ENCODE data around the gene TAF11L4. TPM values are rescaled to one million over a fixed set of nuclear protein-coding genes. Genes with fewer than 3 reads are reported as not detected.
"Not testable (repeated sequence)": the region's sequence is repeated elsewhere in the genome, so short reads cannot be mapped to it uniquely, and the experiment has no call there.

The TAF11L4 gene
- total RNA-seq = not detected in 2 replicates

GRCh38 chr5:17521501-17521900, at the start of gene TAF11L4:
TSS of gene TAF11L4 (plus strand) at chr5:17521801.
- H3K4me1 ChIP-seq (ENCODE audit: insufficient read depth, low read length); H3K4me2 ChIP-seq (ENCODE audit: insufficient read depth, low read length); H3K27me3 ChIP-seq (ENCODE audit: insufficient read depth, low read length); DNase-seq (ENCODE audit: insufficient read length, low spot score, missing footprints); H3K9me3 ChIP-seq (ENCODE audit: low read depth, low read length); H3K36me3 ChIP-seq (ENCODE audit: insufficient read depth, low read length); H3K79me2 ChIP-seq (ENCODE audit: insufficient read depth, low read length); H4K20me1 ChIP-seq (ENCODE audit: insufficient read depth, low read length); H2AFZ ChIP-seq (ENCODE audit: low read length); H3K4me3 ChIP-seq (ENCODE audit: insufficient read depth, low read length); H3K27ac ChIP-seq (ENCODE audit: low read depth, low read length): not testable (repeated sequence)

GRCh38 chr5:17475064-17475463, 46.5 kb upstream of the TAF11L4 start:
- H3K4me1 ChIP-seq (ENCODE audit: insufficient read depth, low read length); H3K27me3 ChIP-seq (ENCODE audit: insufficient read depth, low read length); H4K20me1 ChIP-seq (ENCODE audit: insufficient read depth, low read length); H3K36me3 ChIP-seq (ENCODE audit: insufficient read depth, low read length); H3K27ac ChIP-seq (ENCODE audit: low read depth, low read length); DNase-seq (ENCODE audit: insufficient read length, low spot score, missing footprints); H3K9me3 ChIP-seq (ENCODE audit: low read depth, low read length); H3K79me2 ChIP-seq (ENCODE audit: insufficient read depth, low read length); H2AFZ ChIP-seq (ENCODE audit: low read length); H3K4me2 ChIP-seq (ENCODE audit: insufficient read depth, low read length); H3K4me3 ChIP-seq (ENCODE audit: insufficient read depth, low read length): not testable (repeated sequence)

GRCh38 chr5:17477043-17477442, 44.6 kb upstream of the TAF11L4 start:
- H3K36me3 ChIP-seq (ENCODE audit: insufficient read depth, low read length) = no peaks in the 10 kb centered on the region
- DNase-seq (ENCODE audit: insufficient read length, low spot score, missing footprints) = no peak
- H3K4me2 ChIP-seq (ENCODE audit: insufficient read depth, low read length) = no peak overlapping the region
- H2AFZ ChIP-seq (ENCODE audit: low read length) = no peak overlapping the region
- H3K4me3 ChIP-seq (ENCODE audit: insufficient read depth, low read length) = no peak overlapping the region
- TF ChIP-seq CTCF (IDR thresholded peaks at IDR 0.05; ENCODE audit: extremely low read depth, low read depth, low read length) = no peak
- H3K4me1 ChIP-seq (ENCODE audit: insufficient read depth, low read length) = no peaks in the 10 kb centered on the region
- H3K27me3 ChIP-seq (ENCODE audit: insufficient read depth, low read length) = no peaks in the 10 kb centered on the region
- H3K9me3 ChIP-seq (ENCODE audit: low read depth, low read length) = no peaks in the 10 kb centered on the region
- H3K79me2 ChIP-seq (ENCODE audit: insufficient read depth, low read length) = no peaks in the 10 kb centered on the region
- H3K27ac ChIP-seq (ENCODE audit: low read depth, low read length) = no peak overlapping the region
- no peaks in the 10 kb centered on the region for H4K20me1 ChIP-seq (ENCODE audit: insufficient read depth, low read length)

- no peaks in the 10 kb centered on the region for H3K36me3 ChIP-seq (ENCODE audit: insufficient read depth, low read length)
- DNase-seq (ENCODE audit: insufficient read length, low spot score, missing footprints) = no peak
- H3K27me3 ChIP-seq (ENCODE audit: insufficient read depth, low read length) = no peaks in the 10 kb centered on the region
- H3K4me2 ChIP-seq (ENCODE audit: insufficient read depth, low read length) = no peak overlapping the region
- no peak overlapping the region for H3K27ac ChIP-seq (ENCODE audit: low read depth, low read length)
- H3K79me2 ChIP-seq (ENCODE audit: insufficient read depth, low read length) = no peaks in the 10 kb centered on the region
- H2AFZ ChIP-seq (ENCODE audit: low read length) = no peak overlapping the region
- no peak overlapping the region for H3K4me3 ChIP-seq (ENCODE audit: insufficient read depth, low read length)
- H3K4me1 ChIP-seq (ENCODE audit: insufficient read depth, low read length) = no peaks in the 10 kb centered on the region
- TF ChIP-seq CTCF (IDR thresholded peaks at IDR 0.05; ENCODE audit: extremely low read depth, low read depth, low read length) = no peak
- H3K9me3 ChIP-seq (ENCODE audit: low read depth, low read length) = no peaks in the 10 kb centered on the region
- no peaks in the 10 kb centered on the region for H4K20me1 ChIP-seq (ENCODE audit: insufficient read depth, low read length)
These were observed 43.9 kb upstream of the TAF11L4 start for GRCh38 chr5:17477573-17478265.

GRCh38 chr5:17481378-17481777, 40.2 kb upstream of the TAF11L4 start:
- Histone ChIP-seq H3K4me3 (ENCODE audit: insufficient read depth, low read length) (no peak overlapping the region), H3K4me1 (ENCODE audit: insufficient read depth, low read length) (no peaks in the 10 kb centered on the region), H2AFZ (ENCODE audit: low read length) (no peak overlapping the region), H3K79me2 (ENCODE audit: insufficient read depth, low read length) (no peaks in the 10 kb centered on the region), H3K27ac (ENCODE audit: low read depth, low read length) (no peak overlapping the region), H3K27me3 (ENCODE audit: insufficient read depth, low read length) (no peaks in the 10 kb centered on the region), H3K36me3 (ENCODE audit: insufficient read depth, low read length) (no peaks in the 10 kb centered on the region), H4K20me1 (ENCODE audit: insufficient read depth, low read length) (no peaks in the 10 kb centered on the region), H3K9me3 (ENCODE audit: low read depth, low read length) (no peaks in the 10 kb centered on the region), H3K4me2 (ENCODE audit: insufficient read depth, low read length) (no peak overlapping the region)
- DNase-seq (ENCODE audit: insufficient read length, low spot score, missing footprints) = no peak
- TF ChIP-seq CTCF (IDR thresholded peaks at IDR 0.05; ENCODE audit: extremely low read depth, low read depth, low read length) = no peak

Data from osteoblast (primary cell).